AG10803 (cell line): Measurements from ENCODE around the gene SYNJ2BP.
A peak's percentile ranks its signal among the peaks of the same experiment; 100 is the strongest.

ENCODE experiments used
- DNase-seq: peaks from one replicate; pipeline ENCODE4 v3.0.0; 2010; ENCODE audit warnings: low read depth
- H3K4me3 ChIP-seq: 2 replicates; pipeline ENCODE4 v1.5.1; 2011; ENCODE audit warnings: mild to moderate bottlenecking, low read length, control low read depth
- CTCF ChIP-seq: conservative IDR thresholded peaks from 2 replicates; pipeline ENCODE4 v1.5.1; 2011; ENCODE audit warnings: mild to moderate bottlenecking, low read length, control low read depth, inconsistent platforms

The SYNJ2BP gene

GRCh38 chr14:70401643-70402042 lies 15.2 kb downstream of the SYNJ2BP start:
- H3K4me3 ChIP-seq = no peak overlapping the region
- no peak for DNase-seq
- no peak for TF ChIP-seq CTCF

GRCh38 chr14:70398706-70399431 lies 18.0 kb downstream of the SYNJ2BP start:
- TF ChIP-seq CTCF = no peak
- no peak for DNase-seq
- H3K4me3 ChIP-seq = no peak overlapping the region

GRCh38 chr14:70398280-70398679 lies 18.6 kb downstream of the SYNJ2BP start:
- no peak for TF ChIP-seq CTCF
- no peak overlapping the region for H3K4me3 ChIP-seq
- no peak for DNase-seq

- H3K4me3 ChIP-seq = no peak overlapping the region
- no peak for DNase-seq
- no peak for TF ChIP-seq CTCF
Observed at GRCh38 chr14:70397746-70398145, 19.1 kb downstream of the SYNJ2BP start.

- no peak for DNase-seq
- TF ChIP-seq CTCF = no peak
- H3K4me3 ChIP-seq = no peak overlapping the region
Observed at GRCh38 chr14:70394674-70395306, 22.1 kb downstream of the SYNJ2BP start.

GRCh38 chr14:70392676-70393075 lies 24.2 kb downstream of the SYNJ2BP start:
- DNase-seq = peak; percentile 28
- no peak for TF ChIP-seq CTCF
- no peak overlapping the region for H3K4me3 ChIP-seq
